CD4-positive, alpha-beta T cell treated with Interferon alpha-2 for 1 hour (primary cell): ENCODE results near the gene XRCC3.

Experiments used
- DNase-seq, 2 donors: peaks; one replicate each; pipeline ENCODE4 v3.0.0-alpha.2; 2020 to 2022

Gene XRCC3

GRCh38 chr14:103715052-103716000, at the start of gene XRCC3, which contains the start of gene ZFYVE21:
XRCC3 (minus strand) TSS chr14:103715451; CDS start chr14:103711087, 4,364 bp downstream.
ZFYVE21 (plus strand) TSS chr14:103715810; CDS start chr14:103715842, 32 bp downstream.
- DNase-seq: peak; percentile 99 to 100

DNA sequence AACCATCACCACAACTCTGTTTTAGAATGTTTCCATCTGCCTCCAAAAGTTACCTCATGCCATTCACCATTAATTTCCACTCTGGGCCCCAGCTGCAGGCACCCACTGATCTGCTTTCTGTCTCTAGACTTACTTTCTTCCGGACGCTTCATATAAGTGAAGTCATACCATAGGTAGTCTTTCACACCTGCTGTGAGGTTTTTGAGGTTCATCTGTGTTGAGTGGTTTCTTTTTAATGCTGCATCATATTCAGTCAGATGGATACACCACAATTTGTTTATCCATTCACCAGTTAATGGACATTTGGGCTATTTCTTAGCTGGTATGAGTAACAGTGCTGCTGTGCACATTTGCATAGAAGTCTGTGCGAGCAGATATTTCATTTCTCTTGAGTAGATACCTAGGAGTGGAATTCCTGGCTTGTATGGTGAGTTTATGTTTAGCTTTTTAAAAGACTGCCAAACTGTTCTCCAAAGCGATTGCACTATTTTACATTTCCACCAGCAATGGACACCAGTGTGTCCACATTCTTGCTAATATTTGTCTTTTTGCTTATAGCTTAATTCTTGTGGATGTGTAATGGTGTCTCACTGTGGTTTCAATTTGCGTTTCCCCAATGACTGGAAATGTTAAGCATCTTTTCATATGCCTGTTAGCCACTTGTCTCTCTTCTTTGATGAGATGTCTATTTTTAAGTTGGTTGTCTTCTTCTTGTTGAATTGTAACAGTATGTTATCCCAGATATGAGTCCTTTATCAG, 48.7 kb upstream of the XRCC3 start:
- DNase-seq: no peak

DNA sequence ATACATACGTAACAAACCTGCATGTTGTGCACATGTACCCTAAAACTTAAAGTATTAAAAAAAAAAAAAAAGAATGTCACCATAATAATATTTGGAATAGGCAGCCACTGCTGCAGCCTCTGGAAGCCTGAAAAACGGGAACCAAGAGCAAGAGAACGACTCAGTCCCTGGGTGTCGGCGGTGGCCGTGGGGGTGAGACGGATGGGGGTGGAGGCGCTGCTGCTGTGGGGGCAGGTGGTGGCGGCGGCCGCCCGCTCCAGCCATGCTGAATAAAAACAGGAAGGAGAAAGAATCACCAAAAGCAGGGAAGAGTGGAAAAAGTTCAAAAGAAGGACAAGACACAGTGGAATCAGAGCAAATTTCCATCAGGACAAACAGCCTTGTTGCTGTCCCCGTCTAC, 47.3 kb upstream of the XRCC3 start:
- no peak for DNase-seq

DNA sequence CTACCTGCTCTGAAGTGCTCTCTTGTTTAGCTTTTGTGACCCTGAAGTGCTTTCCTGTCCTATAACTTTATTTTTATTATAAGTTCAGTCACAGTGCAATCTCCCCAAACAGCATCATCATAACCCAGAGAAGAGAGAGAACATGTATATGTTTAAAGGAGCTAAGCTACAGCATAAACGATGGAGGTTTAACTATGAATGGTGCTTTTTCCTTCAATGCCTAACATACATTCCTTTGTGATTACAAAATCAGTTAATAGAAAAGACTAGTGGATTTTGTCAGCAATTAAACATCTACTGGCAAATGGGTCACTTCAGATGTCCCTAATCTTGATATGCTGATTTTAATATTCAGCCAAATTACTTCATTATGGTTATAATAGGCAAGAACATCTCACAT, 46.8 kb upstream of the XRCC3 start:
- DNase-seq: no peak

DNA sequence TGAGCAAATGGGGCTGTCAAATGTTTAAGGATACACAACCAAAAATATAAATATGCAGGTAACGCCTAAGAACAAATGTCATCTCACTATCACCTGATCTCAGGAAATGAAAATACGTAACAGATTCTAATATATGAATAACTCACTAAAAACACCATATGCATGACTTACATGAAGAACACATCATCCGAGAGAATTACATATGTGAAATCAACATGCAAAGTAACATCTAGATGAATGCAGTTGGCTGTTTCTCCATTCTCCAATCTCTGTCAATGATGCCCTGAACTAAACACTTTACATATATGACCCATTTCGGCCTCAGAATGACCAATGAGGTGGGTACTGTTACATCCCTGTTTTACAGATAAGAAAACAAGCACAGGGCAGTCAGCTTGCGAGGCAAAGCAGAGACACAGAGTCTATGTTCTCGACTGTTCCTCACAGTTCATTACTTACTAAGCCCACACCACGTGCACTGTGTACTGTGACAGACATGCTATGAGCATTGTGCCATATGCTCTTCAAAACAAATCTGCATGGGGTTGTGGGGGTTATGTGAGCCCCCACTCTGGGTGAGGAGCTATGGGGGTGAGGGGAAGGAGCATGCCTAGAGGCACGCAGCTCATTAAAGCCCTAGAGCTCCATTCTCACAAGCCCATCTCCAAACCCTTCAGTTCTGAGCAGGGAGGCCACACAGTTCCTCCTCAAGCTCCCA, 43.0 kb upstream of the XRCC3 start:
- DNase-seq: no peak

- DNase-seq: no peak
Observed at GRCh38 chr14:103755060-103755459, 39.8 kb upstream of the XRCC3 start.

- no peak for DNase-seq
Observed at GRCh38 chr14:103753774-103754173, 38.5 kb upstream of the XRCC3 start.

DNA sequence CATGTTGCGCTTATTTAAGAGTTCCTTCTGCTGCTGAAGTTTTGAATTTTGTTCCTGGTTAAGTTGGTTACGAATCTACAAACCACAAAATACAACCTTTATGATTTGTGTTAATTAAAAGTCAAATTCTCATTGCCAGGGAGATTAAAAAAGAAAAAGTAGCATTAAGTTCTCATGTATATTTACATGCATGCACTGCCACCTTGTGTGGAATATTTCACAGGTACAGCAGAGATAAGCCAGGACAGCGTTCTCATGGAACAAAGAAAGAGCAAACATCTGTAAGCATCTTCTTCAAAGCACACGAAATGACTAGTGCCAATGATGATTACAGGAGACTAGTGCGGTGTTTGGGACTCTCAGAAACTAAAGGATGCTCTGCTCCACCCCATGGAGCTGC, 34.6 kb upstream of the XRCC3 start:
- DNase-seq: no peak

DNA sequence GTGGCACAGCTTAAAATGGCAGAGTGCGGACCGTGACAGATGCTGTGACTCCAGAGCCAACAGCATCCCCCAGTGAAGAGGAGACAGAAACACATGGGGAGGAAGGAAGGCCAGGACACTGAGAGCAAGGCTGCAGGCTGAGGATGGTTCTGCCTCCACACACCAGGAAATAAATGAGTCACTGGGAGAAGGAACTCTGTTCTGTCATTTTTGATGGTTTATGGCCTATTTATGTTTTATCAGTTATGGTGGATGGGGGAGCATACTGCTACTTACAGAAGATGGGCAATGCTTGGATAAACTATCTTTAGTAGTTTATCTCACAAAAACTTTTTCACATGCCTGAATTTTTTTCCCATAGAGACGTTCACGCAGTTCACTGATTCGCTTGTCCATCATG, 34.2 kb upstream of the XRCC3 start:
- DNase-seq: no peak

DNA sequence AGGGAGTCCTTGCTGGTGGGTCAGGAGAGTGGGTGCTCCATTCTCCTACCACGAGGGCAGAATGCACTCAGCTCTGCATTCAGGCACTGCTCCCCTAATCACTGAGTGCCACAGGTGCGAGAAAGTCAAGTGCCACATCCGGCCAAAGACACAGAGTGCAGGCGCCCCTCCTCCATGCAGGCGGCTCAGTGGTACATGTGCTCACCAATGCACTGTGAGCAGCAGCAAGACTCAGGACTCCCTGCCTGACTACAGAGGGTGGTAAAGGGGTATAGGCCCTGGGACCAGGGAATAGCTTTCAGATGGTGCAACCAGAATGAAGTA, 33.2 kb upstream of the XRCC3 start:
- peak; percentile 13 to 55 for DNase-seq

- DNase-seq: no peak
Observed at GRCh38 chr14:103746701-103747100, 31.4 kb upstream of the XRCC3 start.

- no peak for DNase-seq
Observed at GRCh38 chr14:103745424-103745823, 30.2 kb upstream of the XRCC3 start.

DNA sequence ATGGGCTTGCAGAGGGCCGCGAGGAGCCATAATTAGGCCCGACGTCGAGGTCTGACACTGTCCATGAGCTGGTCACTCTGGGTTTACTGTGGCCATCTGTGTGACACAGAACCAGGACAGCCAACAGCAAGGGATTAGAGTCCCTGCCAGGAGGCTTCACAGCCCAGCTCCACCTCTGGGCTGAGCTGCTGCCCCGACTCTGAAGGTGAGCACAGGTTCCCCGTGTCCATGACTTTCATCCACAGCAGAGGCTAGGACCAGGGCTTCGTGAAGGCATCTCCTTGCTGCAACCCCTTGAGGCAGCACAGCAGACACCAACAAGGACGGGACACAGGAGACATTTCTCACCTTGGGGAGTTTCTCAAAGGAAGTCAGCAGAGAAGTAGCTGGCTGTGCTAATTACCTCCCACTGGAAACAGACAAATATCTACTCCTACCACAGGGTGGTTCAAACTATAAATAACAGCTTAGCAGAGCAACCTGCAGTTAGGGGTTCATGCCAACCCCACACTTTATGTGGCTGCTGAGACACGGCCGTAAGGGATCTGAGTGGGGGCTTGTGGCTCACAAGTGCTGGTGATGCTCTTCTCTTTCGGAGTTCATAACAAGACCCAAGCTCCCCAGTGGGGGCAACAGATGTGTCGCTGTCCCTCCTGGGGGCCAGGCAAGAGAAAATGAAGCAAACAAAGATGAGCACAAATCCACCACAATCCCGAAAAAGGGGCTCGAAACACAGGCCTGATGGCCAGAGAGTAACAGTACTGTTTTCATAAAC, 29.6 kb upstream of the XRCC3 start:
- no peak for DNase-seq

DNA sequence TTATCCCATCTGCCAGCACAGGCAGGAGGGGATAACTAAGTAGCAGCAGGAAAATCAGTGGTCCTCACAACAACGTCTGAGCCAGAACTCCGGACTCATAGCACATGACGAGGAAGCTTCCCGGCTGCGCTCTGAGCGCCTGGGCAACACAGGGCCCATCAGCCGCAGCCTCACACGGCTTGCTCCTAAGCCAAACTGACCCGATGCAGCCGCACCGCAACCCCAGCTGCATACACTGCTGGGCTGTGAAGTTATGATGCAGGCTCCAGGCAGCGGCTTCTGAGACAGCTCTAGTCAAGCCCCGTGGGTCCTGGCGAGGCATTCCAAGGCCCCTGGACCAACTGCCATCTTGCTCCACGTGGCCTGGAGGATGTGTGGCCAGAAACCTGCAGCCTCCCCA, 28.4 kb upstream of the XRCC3 start:
- no peak for DNase-seq

DNA sequence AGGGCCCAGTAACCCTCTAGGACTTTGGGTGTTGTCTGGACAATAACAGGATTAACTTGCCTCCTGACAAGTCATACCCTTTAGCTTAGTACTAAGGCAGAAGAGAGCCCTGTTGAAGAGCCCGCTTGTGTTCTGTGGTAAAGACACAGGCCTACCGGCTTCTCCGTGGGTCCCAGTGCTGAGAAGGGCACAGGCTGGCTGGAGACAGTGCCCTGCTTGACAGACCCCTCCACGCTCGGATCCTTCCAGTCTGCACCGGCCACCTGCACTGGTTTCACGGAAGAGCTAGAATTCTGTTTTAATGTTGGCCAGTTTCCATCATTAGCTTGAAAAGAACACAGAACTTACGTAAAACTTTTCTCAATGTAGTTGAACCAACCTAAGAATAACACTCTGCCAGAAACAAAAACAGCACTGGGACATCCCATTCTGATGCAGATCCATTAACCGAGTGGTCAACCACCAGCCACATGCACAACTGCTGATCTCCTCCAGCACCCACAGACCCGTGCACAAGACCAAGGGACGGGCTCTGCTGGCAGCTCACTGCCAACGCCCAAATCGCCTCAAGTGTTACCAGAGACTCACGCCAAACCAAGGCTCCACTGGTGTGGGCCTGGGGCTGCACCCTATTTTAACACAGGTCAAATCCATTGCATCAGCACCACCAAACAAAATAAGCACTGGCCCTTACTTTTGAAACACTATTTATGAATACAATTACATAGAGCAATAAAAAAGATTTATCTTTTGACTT, 27.4 kb upstream of the XRCC3 start:
- DNase-seq: no peak

- no peak for DNase-seq
Observed at GRCh38 chr14:103741876-103742275, 26.6 kb upstream of the XRCC3 start.

GRCh38 chr14:103740991-103741689, 25.9 kb upstream of the XRCC3 start:
- no peak for DNase-seq

DNA sequence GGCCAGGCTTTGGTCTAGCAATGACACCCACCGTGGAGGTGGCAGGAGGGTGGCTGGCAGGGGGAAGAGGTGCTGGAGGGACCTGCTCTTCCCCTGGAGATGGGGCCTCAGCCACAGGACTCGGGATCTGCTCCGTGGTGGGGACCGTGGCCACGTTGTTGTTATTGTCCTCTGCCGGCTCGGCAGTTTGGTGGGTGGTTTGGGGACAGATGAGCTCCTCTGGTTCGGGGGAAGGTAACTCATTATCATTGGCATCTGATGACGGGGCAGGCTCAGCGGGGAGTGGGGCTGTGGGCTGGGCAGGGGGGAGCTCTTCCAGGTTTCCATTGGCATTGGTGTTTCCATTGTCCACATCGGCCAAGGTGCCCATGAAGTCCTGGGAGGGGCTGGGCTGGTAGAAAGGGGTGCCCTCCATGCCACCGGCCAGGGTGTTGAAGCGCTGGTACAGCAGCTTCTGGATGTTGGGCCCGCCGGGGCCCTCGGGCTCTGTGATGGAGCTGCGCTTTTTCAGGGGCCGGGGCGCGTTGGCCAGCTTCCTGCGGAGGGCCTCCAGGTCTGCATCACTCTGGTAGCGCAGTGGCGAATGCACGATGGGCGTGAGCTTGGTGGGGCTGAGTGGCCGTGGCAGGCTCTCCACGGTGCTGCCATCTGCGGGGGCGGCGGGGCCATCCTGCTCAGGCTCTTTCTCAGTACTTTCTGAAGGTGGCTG, 24.7 kb upstream of the XRCC3 start:
- no peak for DNase-seq

GRCh38 chr14:103739466-103739792, 24.2 kb upstream of the XRCC3 start:
- DNase-seq: no peak

- DNase-seq: no peak
Observed at GRCh38 chr14:103738701-103739451, 23.6 kb upstream of the XRCC3 start.
